HG03139 (cell line): ENCODE results near the gene GGT1.
"Not testable (repeated sequence)": the region's sequence is repeated elsewhere in the genome, so short reads cannot be mapped to it uniquely, and the experiment has no call there.

Experiments used
- ATAC-seq: cut with Tn5 transposase; IDR thresholded peaks from one replicate; pipeline ENCODE4 v1.9.1; 2021; ENCODE audit not compliant: unreplicated experiment

GGT1 gene

GRCh38 chr22:24633231-24634023, 30.4 kb downstream of the GGT1 start:
- not testable (repeated sequence) for ATAC-seq

- ATAC-seq = not testable (repeated sequence)
These were observed 31.9 kb downstream of the GGT1 start for GRCh38 chr22:24634776-24635389.

- not testable (repeated sequence) for ATAC-seq
These were observed 33.5 kb downstream of the GGT1 start for GRCh38 chr22:24636513-24636912.

GRCh38 chr22:24642307-24642706, 39.3 kb downstream of the GGT1 start:
- not testable (repeated sequence) for ATAC-seq

- ATAC-seq = not testable (repeated sequence)
These were observed 41.4 kb downstream of the GGT1 start for GRCh38 chr22:24644409-24644808.

- ATAC-seq = not testable (repeated sequence)
These were observed 42.7 kb downstream of the GGT1 start for GRCh38 chr22:24645408-24646399.

- ATAC-seq = not testable (repeated sequence)
These were observed 43.8 kb downstream of the GGT1 start for GRCh38 chr22:24646756-24647155.

- not testable (repeated sequence) for ATAC-seq
These were observed 46.4 kb downstream of the GGT1 start for GRCh38 chr22:24649371-24649770.

- not testable (repeated sequence) for ATAC-seq
These were observed 47.9 kb downstream of the GGT1 start for GRCh38 chr22:24650884-24651283.

- not testable (repeated sequence) for ATAC-seq
These were observed 62.4 kb downstream of the GGT1 start for GRCh38 chr22:24665395-24665794.

GRCh38 chr22:24667904-24668303, 64.9 kb downstream of the GGT1 start:
- not testable (repeated sequence) for ATAC-seq

GRCh38 chr22:24672532-24672931, 69.5 kb downstream of the GGT1 start:
- not testable (repeated sequence) for ATAC-seq
